ENCODE measurements around the gene EPB41L2.
"Not testable (repeated sequence)": the region's sequence is repeated elsewhere in the genome, so short reads cannot be mapped to it uniquely, and the experiment has no call there.

EPB41L2 gene

GRCh38 chr6:130838250-130838860 lies 224.7 kb downstream of the EPB41L2 start:
- no peak for DNase-seq (ENCODE audit: low spot score)

GRCh38 chr6:130837067-130837466 lies 226.0 kb downstream of the EPB41L2 start:
- no peak for DNase-seq (ENCODE audit: low spot score)

- DNase-seq (ENCODE audit: low spot score), result no peak
These were observed 226.9 kb downstream of the EPB41L2 start for GRCh38 chr6:130836055-130836640.

GRCh38 chr6:130834482-130835251 lies 228.4 kb downstream of the EPB41L2 start:
- no peak for DNase-seq (ENCODE audit: low spot score)

- no peak for DNase-seq (ENCODE audit: low spot score)
These were observed 229.5 kb downstream of the EPB41L2 start for GRCh38 chr6:130833569-130833968.

GRCh38 chr6:130831607-130832006 lies 231.4 kb downstream of the EPB41L2 start:
- no peak for DNase-seq (ENCODE audit: low spot score)

GRCh38 chr6:130829333-130829910 lies 233.6 kb downstream of the EPB41L2 start:
- DNase-seq (ENCODE audit: low spot score), result no peak

GRCh38 chr6:130827247-130828149 lies 235.5 kb downstream of the EPB41L2 start, which contains the start of gene SMLR1:
Gene SMLR1 (plus strand): TSS chr6:130827406. CDS start chr6:130827414, 8 bp downstream.
- DNase-seq (ENCODE audit: low spot score), result no peak

GRCh38 chr6:130826442-130827246 lies 236.4 kb downstream of the EPB41L2 start:
- no peak for DNase-seq (ENCODE audit: low spot score)

- DNase-seq (ENCODE audit: low spot score), result no peak
These were observed 237.1 kb downstream of the EPB41L2 start for GRCh38 chr6:130825772-130826441.

- no peak for DNase-seq (ENCODE audit: low spot score)
These were observed 237.9 kb downstream of the EPB41L2 start for GRCh38 chr6:130824978-130825694.

- DNase-seq (ENCODE audit: low spot score), result no peak
These were observed 240.3 kb downstream of the EPB41L2 start for GRCh38 chr6:130822736-130823135.

GRCh38 chr6:130815200-130816071 lies 247.6 kb downstream of the EPB41L2 start:
- no peak for DNase-seq (ENCODE audit: low spot score)

GRCh38 chr6:130814506-130814905 lies 248.5 kb downstream of the EPB41L2 start:
- no peak for DNase-seq (ENCODE audit: low spot score)

- no peak for DNase-seq (ENCODE audit: low spot score)
These were observed 251.1 kb downstream of the EPB41L2 start for GRCh38 chr6:130811932-130812331.

- no peak for DNase-seq (ENCODE audit: low spot score)
These were observed 252.6 kb downstream of the EPB41L2 start for GRCh38 chr6:130810307-130811030.

- DNase-seq (ENCODE audit: low spot score), result not testable (repeated sequence)
These were observed 261.7 kb downstream of the EPB41L2 start for GRCh38 chr6:130801368-130801767.

- DNase-seq (ENCODE audit: low spot score), result no peak
These were observed 266.0 kb downstream of the EPB41L2 start for GRCh38 chr6:130797061-130797460.

Measured in left forelimb (tissue), 1 donor.